ENCODE measurements around the gene TRIM24.

GRCh38 chr7:138554674-138555073 lies 94.6 kb downstream of the TRIM24 start:
- TF ChIP-seq, protein P1, sequence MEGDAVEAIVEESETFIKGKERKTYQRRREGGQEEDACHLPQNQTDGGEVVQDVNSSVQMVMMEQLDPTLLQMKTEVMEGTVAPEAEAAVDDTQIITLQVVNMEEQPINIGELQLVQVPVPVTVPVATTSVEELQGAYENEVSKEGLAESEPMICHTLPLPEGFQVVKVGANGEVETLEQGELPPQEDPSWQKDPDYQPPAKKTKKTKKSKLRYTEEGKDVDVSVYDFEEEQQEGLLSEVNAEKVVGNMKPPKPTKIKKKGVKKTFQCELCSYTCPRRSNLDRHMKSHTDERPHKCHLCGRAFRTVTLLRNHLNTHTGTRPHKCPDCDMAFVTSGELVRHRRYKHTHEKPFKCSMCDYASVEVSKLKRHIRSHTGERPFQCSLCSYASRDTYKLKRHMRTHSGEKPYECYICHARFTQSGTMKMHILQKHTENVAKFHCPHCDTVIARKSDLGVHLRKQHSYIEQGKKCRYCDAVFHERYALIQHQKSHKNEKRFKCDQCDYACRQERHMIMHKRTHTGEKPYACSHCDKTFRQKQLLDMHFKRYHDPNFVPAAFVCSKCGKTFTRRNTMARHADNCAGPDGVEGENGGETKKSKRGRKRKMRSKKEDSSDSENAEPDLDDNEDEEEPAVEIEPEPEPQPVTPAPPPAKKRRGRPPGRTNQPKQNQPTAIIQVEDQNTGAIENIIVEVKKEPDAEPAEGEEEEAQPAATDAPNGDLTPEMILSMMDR (IDR thresholded peaks at IDR 0.05 in 8 of 11, conservative IDR thresholded peaks at IDR 0.05 in 3 of 11), result no peak
- TF ChIP-seq POLR2A (IDR thresholded peaks at IDR 0.05) (no peak), POLR2AphosphoS5 (IDR thresholded peaks at IDR 0.05) (no peak)

Measured in spleen (tissue), 7 donors.